GM11168 (cell line): ENCODE results near the gene MOV10L1.

Experiments used
- in situ Hi-C: fragments of 300-500 bp; cut with MboI; formaldehyde crosslinking; loops from one replicate; pipeline ENCODE4 v1.12.0; 2022; ENCODE audit warnings: low sequenced_read_pairs; ENCODE audit not compliant: unreplicated experiment

Gene MOV10L1

DNA sequence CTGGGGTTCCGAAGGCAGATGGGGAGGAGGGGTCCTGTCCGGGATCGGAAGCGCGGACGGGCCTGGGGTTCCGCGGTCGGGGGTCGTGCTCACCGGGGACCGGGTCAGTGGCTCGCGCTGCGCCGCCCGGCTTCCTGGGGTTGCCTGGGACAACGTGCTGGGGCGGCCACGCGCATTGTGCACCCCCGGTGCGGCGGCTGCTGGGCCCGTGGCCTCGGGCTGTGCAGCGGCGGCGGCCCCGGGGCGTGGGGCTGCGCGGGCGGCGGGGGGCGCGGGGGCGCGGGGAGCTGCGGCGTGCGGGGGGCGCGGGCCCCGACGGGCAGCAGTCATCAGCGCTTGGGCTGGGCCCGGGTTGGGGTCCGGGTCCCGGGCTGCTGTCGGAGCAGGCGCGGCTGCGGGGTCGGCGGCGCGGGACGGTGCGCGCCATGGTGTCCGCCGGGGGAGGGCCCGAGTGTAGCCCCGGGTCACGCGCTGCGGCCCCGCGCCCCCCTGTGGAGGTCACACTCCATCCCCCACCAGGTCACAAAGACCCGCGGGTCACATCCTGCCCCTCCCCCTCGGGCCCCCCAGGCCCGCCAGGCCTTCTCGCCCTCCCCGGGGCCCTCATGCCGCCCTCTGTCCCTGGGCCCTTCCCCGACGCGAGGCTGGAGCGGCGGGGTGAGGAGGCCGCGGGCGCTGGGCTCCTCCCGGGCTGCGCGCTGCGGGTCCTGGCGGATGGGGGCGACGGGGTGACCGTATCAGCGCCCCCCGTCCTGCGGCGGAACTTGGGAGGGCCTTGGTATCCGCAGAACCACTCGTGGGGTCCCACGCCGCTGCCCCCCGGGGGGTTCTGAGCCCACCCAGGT, 31.5 kb upstream of the MOV10L1 start, which contains the start of gene TTLL8:
Gene TTLL8 (minus strand): TSS at position 238 of the 845 bp plus-strand sequence.
- in situ Hi-C loops = no loop called here

DNA sequence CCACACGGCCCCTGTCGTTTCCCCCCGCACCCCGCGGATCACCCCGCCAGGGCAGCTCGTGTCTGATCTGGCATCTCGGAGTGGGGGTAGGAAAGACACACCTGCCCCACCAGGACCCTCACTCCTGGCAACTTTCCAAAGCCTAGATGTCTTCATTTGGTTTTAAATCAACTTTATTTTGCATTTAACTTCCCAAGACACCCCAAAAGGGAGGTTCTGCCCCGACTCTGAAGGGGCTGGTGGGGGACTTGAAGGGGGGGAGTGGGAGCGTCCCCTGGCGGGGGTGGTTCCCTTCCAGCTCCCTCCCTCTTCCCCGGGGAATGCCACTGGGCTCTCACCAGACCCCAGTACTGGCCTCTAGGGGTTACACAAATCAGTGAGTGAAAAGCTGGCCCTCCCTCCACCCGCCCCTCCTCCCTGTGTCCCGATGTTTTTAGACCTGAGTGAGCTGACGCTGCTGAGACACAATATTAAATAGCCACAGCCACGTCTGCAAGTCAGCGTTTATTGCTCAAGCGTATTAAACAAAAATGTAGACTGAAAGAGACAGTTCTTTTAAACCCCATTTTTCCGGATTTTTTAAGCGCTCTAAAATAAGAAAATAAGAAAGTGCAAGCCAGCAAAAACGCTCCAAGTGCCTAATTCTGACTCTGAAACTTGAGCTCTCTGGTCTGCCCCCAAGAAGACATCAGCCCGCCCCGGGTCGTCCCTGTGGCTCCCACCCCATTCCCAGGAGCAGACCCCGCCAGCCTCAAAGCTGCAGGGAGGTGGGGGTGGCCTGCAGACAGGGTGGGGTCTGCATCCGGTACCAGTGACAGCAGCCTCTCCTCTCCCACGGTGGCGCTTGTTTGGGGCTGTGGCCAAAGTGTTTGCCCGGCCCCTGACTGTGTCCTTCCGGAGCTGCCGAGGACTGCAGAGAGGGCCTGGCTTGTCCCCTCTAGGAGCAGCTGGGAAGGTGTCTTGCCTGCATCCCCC, 30.6 kb upstream of the MOV10L1 start:
- in situ Hi-C loops = no loop called here

DNA sequence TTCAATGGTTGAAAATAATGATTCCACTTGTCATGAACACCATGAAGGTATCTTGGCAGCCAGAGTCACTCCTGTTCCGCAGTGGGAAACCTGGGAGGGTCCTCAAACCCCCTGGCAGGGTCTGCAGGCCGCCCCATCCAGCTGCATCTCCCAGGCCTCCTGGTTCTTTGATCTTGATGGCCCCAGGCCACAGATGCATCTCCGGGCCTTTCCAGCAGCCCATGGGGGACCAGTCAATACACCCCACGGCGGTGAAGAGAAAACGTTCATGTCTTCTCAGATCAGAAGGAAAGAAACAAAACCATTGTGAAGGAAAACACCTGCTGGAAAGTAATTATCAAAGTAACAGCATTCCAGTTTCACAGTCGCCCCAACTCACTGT, 29.9 kb upstream of the MOV10L1 start:
- in situ Hi-C loops = no loop called here

DNA sequence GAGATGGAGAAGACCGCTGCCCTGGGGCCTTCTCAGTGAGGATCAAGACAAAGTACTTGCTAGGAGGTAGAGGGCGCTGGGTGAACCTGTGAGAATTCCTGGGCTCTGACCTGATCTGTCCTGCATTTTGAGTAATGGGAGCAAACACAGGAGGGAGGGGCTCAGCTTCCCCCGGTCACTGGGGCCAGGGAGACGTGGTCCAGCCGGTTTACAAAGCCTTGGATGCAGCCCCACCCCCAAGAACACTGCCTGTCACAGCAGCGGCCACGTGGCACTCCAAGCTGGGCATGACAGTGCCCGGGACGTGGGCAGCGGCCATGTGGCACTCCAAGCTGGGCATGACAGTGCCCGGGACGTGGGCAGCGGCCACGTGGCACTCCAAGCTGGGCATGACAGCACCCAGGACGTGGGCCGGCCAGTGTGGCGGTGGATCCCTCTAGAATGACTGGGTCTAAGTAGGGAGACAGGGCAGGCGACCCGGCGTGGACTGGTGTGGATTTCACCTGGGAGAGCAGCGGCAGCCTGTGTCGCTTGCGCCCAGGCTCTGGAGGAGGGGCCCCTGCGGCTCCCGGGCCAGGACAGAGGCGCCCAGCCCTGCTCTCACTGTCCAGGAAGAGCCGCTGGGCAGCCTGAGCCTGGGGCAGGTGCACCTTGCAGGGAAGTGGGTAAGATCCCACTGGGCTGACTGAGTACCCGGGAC, 29.2 kb upstream of the MOV10L1 start:
- in situ Hi-C loops = no loop called here

DNA sequence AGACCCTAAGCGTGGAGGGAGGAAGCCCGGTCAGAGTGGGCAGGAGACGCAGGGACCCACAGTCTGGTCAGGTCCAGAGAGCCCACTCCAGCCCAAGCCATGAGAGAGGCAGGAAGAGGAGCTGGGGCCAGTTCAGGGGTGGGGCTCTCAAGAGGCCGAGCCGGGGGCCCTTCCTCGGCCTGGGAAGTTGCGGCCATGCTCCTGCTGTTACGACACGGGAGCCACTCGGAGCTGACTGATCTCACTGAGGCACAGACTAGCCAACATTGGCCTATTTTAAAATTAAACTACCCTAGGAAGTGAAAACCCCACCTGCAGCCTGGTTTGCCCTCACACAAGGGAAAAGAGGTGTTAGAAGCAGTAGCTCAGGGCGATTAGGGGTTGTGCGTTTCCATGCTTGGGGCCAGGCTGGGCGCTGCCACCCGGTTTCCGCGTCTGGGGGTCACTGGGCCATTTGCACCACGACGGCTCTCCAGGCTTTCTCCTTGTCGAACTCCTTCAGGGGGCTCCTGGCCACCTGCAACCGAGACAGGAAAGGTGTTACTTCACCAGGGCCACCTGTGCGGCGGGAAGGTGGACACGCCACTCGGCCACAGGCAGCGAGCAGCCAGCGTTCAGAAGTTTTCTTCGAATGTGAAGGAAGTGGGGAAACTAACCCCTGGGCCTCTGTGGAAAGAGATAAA, 28.5 kb upstream of the MOV10L1 start:
- in situ Hi-C loops = no loop called here

DNA sequence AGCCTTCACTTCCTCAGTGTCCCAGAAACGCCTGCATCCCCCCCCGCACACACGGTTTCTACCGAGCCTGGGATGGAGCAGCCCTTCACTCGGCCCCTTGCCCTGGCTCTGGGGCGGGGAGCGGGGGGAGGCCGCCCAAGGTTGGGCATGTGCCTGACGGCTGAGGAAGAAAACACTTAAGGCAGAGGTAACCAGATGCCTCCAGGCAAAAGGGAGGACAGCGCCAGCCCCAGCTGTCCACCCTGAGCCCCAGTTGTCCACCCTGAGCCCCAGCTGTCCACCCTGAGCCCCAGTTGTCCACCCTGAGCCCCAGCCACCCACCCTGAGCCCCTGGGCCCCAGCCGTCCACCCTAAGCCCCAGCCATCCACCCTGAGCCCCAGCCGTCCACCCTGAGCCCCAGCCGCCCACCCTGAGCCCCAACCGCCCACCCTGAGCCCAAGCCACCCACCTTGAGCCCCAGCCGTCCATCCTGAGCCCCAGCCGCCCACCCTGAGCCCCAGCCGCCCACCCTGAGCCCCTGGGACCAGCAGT, 27.9 kb upstream of the MOV10L1 start:
- in situ Hi-C loops = no loop called here

DNA sequence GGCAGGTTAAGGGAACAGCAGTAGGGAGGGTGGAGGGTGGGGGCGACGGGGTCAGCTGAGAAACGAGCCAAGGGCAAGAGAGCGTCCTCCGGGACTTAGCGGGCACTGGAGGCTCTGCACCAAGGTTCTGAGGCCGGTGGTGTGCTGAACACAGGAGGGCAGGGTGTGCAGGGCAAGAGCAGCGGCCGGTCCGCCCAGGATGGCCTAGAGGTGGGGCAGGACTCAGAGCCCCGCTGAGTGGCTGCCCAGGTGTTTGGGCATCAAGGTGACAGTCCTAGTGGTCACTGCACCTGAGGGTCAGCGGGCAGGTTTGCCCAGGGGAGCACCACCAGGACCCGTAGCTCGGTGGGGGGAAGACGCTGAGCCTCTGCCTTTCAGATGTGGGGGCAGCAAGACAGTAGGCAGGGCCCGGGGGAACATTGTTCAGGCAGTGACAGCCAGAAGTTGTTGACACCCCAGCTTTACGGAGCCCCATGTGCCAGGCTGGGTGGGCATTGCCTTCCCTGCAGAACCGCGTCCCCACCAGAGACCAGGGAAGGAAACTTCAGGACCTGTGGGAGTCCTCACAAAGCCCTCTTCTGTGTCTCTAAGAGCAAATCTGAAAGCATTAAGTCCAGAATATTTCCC, 27.2 kb upstream of the MOV10L1 start:
- in situ Hi-C loops = no loop called here

DNA sequence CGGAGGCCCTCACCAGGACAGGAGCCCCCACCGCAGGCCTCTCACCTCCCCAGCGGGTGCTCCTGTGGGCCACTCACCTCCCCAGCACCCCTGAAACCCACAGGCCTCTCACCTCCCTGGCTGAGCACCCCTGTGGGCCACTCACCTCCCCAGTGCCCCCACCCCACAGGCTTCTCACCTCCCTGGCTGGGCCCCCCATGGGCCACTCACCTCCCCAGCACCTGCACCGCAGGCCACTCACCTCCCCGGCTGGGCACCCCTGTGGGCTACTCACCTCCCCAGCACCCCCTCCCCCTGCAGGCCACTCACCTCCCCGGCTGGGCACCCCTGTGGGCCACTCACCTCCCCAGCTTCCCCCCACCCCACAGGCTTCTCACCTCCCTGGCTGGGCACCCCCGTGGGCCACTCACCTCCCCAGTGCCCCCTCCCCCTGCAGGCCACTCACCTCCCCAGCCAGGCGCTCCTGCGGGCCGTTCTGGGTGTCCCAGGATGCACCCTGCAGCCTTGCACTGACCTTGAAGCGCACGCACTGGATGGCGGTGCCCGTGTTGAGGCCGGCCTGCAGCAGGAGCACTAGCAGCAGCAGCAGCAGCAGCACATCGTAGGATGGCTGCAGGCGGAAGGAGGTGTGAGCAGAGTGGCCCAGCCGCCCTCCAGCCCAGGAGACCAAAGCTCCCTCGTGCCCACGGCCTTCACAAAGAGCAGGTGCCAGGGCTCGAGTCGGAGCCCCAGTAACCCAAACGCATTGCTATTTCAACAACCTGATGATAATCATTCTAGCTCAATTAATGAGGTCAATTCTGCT, 26.0 kb upstream of the MOV10L1 start:
- in situ Hi-C loops = no loop called here

DNA sequence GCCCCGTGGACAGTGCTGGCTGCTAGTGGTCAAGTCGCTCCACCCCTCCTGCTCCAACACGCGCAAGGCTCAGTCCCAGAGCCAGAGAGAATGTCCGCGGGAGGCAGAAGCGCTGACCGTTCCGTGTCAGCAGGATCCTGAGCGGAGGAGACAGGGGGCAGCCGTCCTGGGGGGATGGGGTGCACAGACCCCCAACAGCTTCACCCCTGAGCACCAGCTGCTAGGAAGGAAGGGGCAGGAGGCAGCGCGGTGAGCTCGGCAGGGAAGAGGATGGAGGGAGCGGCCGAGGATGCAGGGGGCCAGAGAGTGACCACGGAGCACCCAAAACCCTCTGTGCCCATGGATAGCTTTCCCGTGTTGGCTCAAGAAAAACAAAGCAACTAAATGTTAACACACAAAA, 25.4 kb upstream of the MOV10L1 start:
- in situ Hi-C loops = no loop called here

DNA sequence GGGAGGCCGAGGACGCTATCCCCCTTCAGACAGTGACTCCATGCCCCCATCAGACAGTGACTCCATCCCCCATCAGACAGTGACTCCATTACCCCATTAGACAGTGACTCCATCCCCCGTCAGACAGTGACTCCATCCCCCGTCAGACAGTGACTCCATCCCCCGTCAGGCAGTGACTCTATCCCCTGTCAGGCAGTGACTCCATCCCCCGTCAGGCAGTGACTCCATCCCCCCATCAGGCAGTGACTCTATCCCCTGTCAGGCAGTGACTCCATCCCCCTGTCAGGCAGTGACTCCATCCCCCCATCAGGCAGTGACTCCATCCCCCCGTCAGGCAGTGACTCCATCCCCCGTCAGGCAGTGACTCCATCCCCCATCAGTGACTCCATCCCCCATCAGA, 22.6 kb upstream of the MOV10L1 start:
- in situ Hi-C loops = no loop called here

DNA sequence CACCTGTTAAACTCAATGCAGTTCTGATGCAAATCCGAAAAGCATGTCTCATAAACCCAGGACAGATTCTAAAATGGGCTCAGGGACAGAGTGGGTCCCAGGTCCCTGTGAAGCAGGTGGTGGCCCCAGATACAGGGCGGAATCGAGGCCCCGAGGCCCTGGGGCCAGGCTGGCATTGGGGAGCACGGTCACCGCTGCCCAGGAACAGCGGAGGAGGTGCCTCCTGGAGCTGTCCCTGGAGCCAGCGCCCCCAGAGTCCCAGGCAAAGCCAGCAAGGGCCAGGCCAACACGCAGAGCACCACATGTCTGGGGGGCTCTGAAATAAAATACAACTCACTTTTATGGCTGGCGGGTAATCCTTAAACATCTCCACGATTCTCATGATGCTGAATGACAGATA, 21.7 kb upstream of the MOV10L1 start:
- in situ Hi-C loops = no loop called here

DNA sequence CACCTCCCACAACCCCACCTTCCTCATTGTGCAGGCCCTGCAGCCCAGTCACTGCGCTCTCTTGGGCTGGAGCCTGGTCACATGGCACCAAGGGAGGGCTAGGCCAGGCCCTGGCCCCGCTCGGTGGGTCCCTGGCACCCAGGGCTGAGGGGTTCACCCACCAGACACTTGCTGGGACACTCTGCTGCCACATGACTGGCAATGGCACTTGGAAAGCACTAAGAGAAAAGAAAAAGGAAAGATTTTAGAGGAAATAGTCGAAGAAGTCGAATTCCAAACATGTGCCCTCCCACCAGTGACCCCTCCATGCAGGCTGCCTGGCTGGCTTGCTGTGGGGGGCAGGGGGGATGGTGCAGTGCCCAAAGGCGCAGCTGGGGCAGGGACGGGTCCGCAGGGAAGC, 19.4 kb upstream of the MOV10L1 start:
- in situ Hi-C loops = no loop called here

DNA sequence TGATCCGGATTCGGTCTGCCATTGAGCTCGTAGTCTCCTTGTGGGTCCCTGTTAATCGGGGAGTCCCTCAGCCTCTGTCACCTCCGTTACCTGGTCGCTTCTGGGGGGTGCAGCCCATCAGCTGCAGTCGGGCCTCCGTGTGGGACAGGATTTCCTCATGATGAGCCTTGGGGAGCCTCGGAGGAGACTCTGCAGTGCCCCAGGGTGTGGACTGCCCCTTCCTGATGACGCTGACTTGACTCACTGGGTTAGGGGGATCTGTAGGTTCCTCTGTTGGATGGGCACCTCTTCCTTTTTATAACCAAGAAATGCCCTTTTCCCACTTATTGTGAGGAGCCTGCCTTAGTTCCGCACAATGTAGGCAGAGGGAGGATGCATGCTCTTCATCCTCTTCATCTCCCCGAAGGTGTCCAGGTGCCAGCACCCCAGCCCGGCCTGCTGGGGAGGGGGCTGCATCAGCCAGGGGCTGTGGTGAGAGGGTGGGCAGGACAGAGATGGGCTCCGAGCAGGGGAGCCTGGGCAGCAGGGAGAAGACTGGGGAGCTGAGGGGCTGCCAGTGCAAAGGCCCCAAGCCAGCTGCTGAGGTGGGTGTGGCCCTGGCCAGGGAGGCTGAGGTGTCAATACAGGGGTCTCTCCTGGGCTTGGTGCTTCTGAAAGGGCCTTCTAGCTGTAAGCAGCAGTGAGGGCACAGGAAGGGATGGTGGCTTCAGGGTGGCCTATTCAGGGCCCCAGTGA, 18.2 kb upstream of the MOV10L1 start:
- in situ Hi-C loops = no loop called here

DNA sequence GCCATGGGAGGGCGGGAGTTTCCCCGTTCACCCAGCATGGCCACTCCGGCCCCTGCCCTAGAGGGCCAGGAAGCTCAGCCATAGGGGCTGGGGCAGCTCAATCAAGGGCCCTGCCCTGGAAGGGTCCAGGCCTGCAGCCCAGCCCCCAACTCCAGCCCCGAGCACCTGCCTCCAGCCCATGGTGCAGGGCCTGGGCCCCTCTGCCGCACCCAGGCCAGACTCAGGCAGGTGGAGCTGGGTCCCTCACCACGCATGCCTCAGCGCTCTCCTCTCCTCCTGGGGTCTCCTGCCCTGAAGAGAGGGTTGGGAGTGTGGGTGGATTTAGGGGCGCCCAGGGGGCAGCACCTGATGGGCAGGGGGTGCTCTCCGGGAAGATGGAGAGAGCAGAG, 17.6 kb upstream of the MOV10L1 start:
- in situ Hi-C loops = no loop called here

DNA sequence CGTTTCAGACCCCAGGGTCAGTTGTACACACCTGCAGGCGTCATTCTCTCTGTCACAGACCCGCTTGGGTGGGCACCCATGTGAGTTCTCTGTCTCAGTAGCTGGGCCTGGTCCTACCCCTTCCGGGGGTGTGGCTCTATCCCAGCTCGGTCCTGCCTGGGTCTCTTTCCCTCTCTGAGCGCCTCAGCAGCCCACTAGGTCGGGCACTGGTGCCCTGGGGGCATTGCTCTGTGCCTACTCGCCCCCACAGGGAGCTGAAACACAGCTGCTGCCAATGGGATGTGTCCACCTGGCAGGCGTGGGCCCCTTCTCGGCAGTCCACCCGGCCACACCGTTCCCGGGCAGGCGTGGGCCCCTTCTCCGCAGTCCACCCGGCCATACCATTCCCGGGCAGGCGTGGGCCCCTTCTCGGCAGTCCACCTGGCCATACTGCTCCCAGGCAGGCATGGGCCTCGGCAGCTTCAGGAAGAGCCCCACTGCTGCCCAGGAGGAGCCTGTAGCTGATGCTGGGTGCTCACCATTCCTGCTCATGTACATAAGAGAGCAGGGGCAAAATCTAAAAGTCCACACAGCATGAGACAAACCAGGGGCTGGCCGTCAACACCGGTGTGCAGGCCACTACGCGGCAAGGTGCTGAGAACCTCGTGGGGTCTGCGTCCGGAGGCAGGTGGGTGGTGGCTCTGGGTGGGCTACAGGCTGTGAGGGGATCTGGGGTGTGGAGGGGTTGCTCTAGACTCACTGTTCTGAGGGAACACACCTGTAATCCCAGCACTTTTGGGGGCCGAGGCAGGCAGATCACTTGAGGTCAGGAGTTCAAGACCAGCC, 16.9 kb upstream of the MOV10L1 start:
- in situ Hi-C loops = no loop called here

DNA sequence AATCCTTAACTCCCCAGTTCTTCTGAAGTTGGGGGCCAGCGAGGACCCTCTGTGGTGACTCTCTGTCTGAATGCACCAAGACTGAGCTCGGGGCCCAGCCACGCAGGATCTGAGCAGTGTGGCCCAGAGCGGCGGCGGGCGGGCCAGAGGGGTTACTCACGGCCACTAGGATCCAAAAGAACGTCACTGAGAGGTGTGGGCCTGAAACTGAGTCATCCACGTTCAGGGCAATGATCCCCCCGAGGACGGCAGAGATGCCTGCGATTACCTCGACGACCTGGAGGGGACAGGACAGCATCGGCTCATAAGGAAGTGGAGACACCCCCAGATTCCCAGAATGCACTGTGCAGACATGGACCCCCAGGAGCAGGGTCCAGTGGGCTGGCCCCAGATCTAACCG, 15.8 kb upstream of the MOV10L1 start:
- in situ Hi-C loops = no loop called here
